ENCODE measurements around the gene SMAP1.

Gene SMAP1

DNA sequence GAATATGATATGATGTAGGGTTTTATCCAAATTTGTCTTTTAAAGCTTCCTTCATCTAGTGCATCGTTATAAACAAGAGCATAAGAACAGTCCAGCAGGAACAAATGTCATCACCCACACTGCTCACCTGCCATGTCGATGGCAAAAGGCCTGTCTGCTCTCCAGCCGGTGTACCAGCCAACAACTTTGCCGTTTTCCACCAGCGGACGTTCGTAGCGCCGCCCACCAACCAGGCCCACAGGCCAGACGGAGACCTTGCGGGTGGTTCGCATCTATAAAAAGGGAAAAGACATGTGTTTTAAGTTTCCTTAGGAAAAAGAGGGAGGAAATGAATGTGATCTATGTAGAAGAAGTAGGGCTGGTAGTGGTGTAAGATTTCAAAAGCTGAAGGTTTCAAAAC, 226.3 kb downstream of the SMAP1 start:
- Histone ChIP-seq H2AFZ (no peak overlapping the region), H3K27ac (no peak overlapping the region), H3K27me3 (ENCODE audit: control insufficient read depth, insufficient read depth, low read length) (no peaks in the 10 kb centered on the region), H3K79me2 (no peaks in the 10 kb centered on the region), H3K4me3 (ENCODE audit: low read depth, low read length) (no peak overlapping the region), H3K9me3 (ENCODE audit: control insufficient read depth, low read length) (no peaks in the 10 kb centered on the region), H3K4me1 (no peaks in the 10 kb centered on the region), H3K9ac (no peak overlapping the region), H3K4me2 (ENCODE audit: low read length) (no peak overlapping the region), H3K36me3 (ENCODE audit: control insufficient read depth, insufficient read depth, low read length) (no peaks in the 10 kb centered on the region)
- TF ChIP-seq, protein P1, sequence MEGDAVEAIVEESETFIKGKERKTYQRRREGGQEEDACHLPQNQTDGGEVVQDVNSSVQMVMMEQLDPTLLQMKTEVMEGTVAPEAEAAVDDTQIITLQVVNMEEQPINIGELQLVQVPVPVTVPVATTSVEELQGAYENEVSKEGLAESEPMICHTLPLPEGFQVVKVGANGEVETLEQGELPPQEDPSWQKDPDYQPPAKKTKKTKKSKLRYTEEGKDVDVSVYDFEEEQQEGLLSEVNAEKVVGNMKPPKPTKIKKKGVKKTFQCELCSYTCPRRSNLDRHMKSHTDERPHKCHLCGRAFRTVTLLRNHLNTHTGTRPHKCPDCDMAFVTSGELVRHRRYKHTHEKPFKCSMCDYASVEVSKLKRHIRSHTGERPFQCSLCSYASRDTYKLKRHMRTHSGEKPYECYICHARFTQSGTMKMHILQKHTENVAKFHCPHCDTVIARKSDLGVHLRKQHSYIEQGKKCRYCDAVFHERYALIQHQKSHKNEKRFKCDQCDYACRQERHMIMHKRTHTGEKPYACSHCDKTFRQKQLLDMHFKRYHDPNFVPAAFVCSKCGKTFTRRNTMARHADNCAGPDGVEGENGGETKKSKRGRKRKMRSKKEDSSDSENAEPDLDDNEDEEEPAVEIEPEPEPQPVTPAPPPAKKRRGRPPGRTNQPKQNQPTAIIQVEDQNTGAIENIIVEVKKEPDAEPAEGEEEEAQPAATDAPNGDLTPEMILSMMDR (IDR thresholded peaks at IDR 0.05) = no peak

DNA sequence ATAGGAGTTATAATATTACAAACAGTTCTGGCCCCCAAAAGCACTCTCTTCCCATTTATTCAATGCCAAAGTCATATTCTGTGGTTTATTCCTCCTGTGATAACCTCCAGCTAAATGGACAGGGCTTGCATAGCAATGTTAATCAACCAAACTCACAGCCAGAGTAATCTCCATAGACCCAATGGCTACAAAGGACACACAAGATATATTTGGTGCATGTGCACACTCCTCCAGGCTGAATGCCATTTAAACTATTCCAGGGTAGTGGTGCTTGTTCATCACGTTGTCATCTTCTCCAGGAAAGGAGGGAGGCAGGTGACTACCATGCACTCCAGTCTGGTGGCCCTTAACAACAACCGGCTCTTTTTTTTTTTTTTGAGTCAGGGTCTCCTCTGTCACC, 232.4 kb downstream of the SMAP1 start:
- Histone ChIP-seq H3K4me2 (ENCODE audit: low read length) (no peak overlapping the region), H2AFZ (no peak overlapping the region), H3K4me1 (no peaks in the 10 kb centered on the region), H3K27ac (no peak overlapping the region), H3K79me2 (no peaks in the 10 kb centered on the region), H3K9ac (no peak overlapping the region), H3K9me3 (ENCODE audit: control insufficient read depth, low read length) (no peaks in the 10 kb centered on the region), H3K27me3 (ENCODE audit: control insufficient read depth, insufficient read depth, low read length) (no peaks in the 10 kb centered on the region), H3K36me3 (ENCODE audit: control insufficient read depth, insufficient read depth, low read length) (no peaks in the 10 kb centered on the region), H3K4me3 (ENCODE audit: low read depth, low read length) (no peak overlapping the region)
- TF ChIP-seq, protein P1 (IDR thresholded peaks at IDR 0.05) = no peak

DNA sequence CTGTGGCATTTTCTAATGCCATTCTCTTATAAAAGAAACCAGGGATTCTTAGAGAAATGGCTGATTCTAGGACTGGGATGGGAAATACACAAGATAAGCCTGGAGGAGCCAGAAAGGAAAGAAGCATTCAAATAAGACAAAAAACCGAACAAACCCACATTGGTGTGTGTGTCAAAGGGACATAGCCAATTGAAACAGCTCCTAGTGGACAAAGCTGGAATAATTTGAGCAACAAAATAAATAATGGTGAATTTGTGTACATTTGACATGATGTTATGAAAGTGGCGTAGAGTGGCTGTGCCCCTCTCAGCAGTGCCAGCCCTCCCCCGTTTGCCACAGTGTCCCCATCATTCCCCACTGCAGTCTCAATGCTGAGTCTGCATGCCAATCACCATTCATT, 233.6 kb downstream of the SMAP1 start:
- H3K4me3 ChIP-seq (ENCODE audit: low read depth, low read length) = no peak overlapping the region

GRCh38 chr6:70903665-70904452, 236.2 kb downstream of the SMAP1 start:
- H3K4me2 ChIP-seq (ENCODE audit: low read length) = no peak overlapping the region
- TF ChIP-seq, protein P1 (IDR thresholded peaks at IDR 0.05) = no peak
- H3K9ac ChIP-seq = no peak overlapping the region
- no peaks in the 10 kb centered on the region for H3K4me1 ChIP-seq
- H3K27ac ChIP-seq = no peak overlapping the region
- no peaks in the 10 kb centered on the region for H3K79me2 ChIP-seq
- no peak overlapping the region for H3K4me3 ChIP-seq (ENCODE audit: low read depth, low read length)
- H3K27me3 ChIP-seq (ENCODE audit: control insufficient read depth, insufficient read depth, low read length) = no peaks in the 10 kb centered on the region
- no peaks in the 10 kb centered on the region for H3K36me3 ChIP-seq (ENCODE audit: control insufficient read depth, insufficient read depth, low read length)
- H2AFZ ChIP-seq = no peak overlapping the region
- no peaks in the 10 kb centered on the region for H3K9me3 ChIP-seq (ENCODE audit: control insufficient read depth, low read length)

More for the DNA sequence above, 233.6 kb downstream of the SMAP1 start:
- H3K9ac ChIP-seq = no peak overlapping the region
- no peaks in the 10 kb centered on the region for H3K4me1 ChIP-seq
- H3K9me3 ChIP-seq (ENCODE audit: control insufficient read depth, low read length) = no peaks in the 10 kb centered on the region
- no peaks in the 10 kb centered on the region for H3K36me3 ChIP-seq (ENCODE audit: control insufficient read depth, insufficient read depth, low read length)
- H3K27me3 ChIP-seq (ENCODE audit: control insufficient read depth, insufficient read depth, low read length) = no peaks in the 10 kb centered on the region
- no peak overlapping the region for H3K4me2 ChIP-seq (ENCODE audit: low read length)
- TF ChIP-seq, protein P1 (IDR thresholded peaks at IDR 0.05) = no peak
- no peak overlapping the region for H2AFZ ChIP-seq
- no peaks in the 10 kb centered on the region for H3K79me2 ChIP-seq
- H3K27ac ChIP-seq = no peak overlapping the region

- TF ChIP-seq, protein P1 (IDR thresholded peaks at IDR 0.05) = no peak
- Histone ChIP-seq H3K4me3 (ENCODE audit: low read depth, low read length) (no peak overlapping the region), H3K4me1 (no peaks in the 10 kb centered on the region), H2AFZ (no peak overlapping the region), H3K36me3 (ENCODE audit: control insufficient read depth, insufficient read depth, low read length) (no peaks in the 10 kb centered on the region), H3K9me3 (ENCODE audit: control insufficient read depth, low read length) (no peaks in the 10 kb centered on the region), H3K79me2 (no peaks in the 10 kb centered on the region), H3K9ac (no peak overlapping the region), H3K27me3 (ENCODE audit: control insufficient read depth, insufficient read depth, low read length) (no peaks in the 10 kb centered on the region), H3K27ac (no peak overlapping the region), H3K4me2 (ENCODE audit: low read length) (no peak overlapping the region)
These were observed 238.1 kb downstream of the SMAP1 start for GRCh38 chr6:70905742-70906141.
